Stimulated activated CD4-positive, alpha-beta T cell treated with anti-CD3 and anti-CD28 coated beads, TNF-alpha, amount 100 ng/mL, for 4 hours (primary cell): Measurements from ENCODE around the gene CNTFR.

ENCODE experiments used
- DNase-seq, 3 experiments: peaks; one replicate each; pipeline ENCODE4 v3.0.0-alpha.2; 2020; ENCODE audit warnings: low read depth in 3 of 3

Gene CNTFR

DNA sequence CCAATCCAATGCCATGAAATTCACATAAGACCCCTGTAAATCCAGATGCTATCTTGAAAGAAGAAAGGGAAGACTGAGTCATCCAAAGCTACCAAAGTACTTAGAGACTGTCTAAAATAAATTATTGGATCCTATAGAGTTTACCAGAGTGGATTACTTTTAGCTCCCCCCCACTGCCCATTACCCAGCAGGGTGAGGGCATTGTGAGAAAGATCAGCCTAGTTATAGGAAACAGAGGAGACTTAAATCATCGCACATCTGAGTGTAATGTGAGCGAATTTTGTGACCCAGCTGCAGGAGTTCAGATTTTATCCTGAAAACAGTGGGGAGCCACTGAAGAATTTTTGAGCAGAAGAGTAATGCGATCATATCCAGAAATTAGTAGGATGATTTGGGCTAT, 65.2 kb downstream of the CNTFR start:
- no peak for DNase-seq

DNA sequence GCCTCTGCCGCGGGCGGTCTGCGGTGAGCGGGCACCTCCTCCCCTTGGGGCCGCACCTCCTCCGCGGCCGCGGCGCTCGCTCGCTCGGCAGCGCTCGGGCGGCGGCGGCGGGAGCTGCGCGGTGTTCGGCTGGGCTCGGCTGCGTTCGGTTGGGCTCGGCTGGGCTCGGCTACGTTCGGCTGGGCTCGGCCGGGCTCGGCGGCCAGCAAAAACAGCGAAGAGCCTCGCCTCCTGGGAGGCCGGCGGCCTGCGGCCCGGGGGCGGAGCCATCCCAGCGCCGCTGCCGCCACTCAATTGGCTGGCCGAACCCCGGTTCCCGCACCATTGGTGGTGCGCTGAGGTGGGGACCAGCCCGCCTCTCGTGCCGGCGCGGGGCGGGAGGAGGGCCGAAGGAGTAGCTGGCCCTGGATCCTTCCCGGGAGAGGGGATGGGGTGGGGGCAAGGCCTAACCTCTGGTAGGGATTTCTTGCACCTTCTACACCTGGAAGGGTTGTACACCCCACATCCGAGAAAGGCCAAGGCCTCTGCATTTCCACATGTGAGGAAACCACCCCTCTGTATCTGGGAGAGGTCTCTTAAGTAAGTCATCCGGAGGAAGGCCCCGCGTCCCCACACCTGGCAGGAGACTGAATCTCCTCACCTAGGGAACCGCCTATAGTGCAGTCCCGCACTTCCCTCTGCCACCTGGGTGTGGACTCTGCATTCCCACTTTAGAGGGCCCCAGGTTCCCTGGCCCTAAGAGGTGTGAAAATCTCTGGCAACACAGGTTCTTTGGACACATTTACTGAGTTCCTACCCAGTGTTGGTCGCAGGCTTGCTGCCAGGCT, 66.3 kb downstream of the CNTFR start, which contains the start of gene ENHO:
Gene ENHO, minus strand, starts transcription at position 20 of the 827 bp plus-strand sequence. CDS start 1,295 bp downstream, outside the sequence.
- DNase-seq: peak; percentile 75 to 87 (median 80)

DNA sequence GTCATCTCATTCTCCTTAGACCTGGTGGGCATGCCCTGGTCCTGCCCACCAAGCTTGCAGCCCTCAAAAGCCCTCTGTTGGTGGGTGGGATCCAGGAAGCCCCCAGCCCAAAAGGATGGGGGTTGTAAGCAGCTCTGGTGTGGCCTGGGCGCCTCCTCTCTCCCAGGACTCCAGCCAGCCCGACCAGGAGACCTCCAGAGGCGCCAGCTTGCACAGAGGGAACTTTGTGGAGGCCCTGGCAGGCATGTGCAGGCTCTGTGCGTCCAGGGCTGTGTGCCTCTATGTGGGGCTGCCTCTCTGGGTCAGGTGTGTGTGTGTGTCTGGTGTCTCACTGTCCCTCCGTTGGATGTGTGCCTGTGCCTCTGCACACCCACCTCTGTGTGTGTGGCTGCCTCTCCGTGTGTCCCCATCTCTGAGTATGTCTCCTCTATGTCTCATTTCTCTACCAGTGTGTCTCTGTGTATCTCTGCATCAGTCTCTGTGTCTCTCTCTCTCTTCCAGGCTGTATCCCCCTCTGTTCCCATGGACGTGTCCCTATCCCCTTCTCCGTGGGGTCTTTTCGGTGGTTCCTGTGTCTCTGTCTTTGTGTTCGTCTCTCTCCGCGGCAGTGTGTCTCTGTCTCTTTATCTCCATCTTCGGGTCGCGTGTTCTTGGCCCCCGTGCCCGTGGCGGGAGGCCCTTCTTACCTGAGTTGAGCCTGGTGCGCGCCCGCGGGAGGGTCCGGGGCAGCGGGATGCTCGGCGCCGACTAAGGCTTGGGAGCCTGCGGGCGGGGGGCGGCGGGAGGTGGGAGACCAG, 67.2 kb downstream of the CNTFR start:
- DNase-seq: no peak

DNA sequence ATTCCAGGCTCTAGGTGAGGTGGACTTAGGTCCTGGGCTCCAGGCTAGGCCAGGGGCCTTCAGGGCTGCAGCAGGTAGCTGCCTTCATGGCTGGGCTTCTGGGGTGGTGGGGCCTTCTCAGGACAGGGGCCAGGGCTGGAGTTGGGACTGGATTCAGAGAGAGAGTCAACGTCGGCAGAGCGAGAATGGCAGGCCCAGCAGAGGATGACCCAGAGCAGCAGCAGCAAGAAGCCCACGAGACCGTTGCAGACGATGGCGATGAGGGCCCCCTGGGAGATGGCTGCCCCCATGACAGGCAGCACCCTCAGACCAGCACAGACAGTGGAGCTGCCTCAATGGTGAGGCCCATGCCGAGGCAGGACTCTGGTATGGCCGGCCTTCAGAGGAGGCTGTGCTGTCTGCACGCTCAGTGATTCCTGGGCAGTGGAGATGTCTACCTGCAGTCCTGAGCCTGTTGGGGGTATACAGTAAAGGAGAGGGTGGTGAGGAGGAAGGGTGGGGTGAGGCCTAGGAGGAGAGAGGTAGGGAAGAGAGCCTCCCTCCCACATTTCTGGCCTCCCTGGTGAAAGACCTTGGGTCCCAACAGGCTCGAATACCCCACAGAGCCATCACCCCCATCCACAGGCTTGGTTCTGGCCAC, 68.0 kb downstream of the CNTFR start:
- no peak for DNase-seq

DNA sequence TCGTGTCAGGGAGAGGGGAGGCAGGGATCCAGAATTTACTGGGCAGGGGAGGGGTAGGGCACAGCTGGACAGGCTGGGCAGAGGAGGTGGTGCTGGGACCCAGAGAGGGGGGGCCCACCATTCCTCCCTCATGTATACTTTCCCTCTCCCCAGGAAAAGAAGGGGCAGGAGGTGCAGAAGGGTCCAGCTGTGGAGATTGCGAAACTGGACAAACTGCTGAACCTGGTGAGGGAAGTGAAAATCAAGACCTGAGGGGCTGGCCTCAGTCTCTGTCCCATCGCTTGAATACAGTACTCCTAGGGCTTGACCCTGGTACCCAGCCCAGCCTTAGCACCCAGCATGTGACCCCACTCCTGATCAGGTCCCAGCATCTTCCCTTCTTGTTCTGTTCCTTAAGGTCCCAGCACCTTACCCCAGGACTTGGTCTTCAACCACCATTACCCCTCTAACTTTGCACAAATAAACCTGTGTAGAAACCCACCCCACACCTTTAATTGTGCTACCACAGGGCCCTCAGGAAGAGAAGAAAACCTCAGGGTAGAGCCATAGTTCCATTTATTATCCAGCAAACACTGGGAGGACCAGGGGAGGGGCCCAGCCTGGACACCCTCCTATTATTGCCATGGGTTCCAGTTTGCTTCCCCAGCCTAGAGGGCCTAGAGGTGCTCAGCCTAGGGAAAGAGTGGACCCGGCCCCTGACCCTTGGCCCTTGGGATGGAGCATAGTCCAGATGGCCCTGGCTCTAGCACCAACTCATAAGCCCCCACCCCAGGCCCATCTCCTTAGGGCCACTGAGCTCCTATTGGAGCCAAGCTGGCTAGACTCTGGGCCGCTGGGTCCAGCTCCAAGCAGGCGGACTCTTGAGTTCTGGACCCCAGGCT, 68.8 kb downstream of the CNTFR start:
- no peak for DNase-seq

DNA sequence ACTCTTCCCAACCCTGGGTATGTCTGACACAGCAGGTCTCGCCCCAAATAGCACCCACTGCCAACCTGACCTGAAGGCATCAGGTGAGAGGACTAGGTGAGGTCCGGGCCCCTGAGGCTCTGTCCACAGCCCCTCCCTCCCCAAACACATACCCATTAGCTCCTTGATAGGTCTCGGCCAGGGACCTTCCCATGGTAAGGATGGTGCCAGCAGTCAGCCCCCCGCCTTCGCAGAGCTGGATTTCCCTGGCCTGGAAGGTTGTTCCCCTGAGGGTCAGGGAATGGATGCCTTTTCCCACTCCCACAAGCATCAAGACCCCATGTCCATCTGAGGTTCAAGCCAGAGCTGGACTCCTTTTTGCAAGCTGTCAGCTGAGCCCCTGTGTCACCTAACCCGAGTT, 69.4 kb downstream of the CNTFR start:
- no peak for DNase-seq

DNA sequence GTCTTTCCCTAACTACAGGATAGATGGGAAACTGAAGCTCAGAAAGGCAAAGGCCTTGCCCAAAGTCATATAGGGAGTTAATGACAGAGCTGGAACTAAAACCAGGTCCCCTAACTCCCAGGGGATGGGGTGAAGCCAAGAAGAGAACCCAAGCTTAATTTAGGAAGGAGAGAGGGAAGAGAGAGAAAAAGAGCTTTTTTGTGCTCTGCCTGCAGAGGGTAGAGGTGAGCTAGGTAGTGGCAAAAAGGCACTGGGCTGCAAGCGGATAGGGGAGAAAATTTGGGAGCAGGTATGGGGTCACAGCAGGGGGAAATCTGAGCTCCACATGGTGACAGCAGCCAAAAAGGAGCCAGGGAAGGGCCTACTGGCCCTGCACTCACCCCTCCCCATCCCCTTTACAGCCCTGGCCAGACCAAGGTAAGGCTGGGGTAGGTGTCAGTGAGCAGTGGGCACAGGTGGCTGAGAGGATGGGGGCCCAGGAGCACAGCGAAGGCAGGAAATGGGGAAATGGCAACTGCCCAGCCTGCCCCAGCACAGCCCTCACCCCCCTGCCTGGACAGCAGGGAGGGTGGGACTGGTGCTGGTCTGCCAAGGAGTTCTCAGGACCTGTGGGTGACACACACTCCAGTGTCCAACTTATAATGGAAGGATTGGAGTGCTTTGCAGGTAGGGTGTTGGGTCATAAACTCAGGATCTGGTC, 70.1 kb downstream of the CNTFR start:
- no peak for DNase-seq

DNA sequence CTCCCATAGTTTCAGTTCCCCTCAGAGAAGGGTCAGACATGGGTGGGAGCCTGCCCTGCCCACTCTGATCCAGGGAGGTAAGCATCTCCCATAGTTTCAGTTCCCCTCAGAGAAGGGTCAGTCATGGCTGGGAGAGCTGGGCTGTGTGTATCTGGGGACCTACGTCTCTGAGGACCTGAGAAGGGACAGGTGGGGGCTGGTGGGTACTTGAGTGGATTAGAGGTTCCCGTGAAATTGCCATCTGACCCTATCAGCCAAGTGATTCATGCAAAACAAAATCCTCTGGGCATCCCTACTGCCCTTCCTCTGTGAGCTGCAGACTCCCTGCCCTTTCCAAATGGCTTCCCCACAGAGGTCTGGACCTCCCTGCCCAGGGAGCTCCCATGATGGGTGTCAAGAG, 70.6 kb downstream of the CNTFR start:
- no peak for DNase-seq

DNA sequence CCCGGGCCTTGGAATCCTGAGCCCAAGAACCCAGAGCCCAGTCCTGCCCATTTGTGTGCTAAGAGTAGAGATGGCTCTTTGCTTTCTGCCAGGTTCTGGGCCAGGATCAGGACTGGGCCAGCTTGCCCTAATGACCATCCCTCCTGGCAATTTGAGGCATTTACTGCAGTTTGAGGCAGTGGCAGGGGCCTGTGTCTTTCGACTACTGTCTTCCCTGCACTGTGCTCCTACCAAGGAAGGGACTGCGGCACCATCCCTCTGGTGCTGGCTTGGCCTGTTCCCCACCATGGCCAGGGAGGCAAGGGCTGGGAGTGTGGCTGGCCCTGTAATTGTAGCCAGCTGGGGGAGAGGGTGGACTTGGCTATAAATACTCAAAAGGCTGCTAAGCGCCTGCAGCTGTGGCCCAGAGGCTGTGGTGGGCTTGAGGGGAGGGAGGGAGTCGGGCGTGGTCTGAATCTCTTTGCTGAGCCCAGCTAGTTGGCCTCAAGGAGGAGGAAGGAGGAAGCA, 71.4 kb downstream of the CNTFR start:
- DNase-seq: no peak

DNA sequence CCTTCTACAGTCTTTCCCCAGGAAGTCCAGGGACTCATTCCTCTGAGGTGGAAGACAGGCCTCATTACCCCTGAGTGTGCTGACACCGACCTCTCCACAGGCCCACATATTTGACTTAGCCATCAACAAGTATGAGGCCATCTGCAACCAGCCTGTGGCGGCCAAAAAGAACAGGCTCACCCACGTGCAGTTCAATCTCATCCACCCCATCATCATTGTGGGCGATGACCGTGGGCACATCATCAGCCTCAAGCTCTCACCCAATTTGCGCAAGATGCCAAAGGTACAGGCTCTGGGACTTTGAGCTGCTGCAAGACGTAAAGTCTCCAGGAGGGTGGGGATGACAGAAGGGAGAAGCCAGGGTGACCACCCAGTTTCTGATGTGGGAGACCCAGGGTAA, 72.3 kb downstream of the CNTFR start:
- DNase-seq: no peak

DNA sequence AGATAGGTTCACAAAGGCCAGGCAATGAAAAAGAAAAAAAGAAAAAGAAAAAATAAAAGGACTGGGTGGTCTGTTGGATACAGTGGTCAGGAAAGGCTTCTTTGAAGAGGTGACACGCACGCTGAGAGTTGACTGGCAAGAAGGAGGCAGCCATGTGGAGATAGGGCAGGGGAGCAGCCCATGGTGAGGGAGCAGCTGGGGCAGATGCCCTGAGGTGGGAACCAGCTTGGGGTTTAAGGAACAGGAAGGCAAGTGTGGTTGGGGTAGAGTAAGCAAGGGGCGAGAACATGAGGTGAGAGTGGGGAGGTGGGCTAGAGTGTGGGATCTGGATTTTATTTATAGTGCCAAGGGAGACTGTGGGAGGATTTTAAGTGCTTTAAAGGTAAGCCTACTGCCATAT, 73.6 kb downstream of the CNTFR start:
- no peak for DNase-seq

DNA sequence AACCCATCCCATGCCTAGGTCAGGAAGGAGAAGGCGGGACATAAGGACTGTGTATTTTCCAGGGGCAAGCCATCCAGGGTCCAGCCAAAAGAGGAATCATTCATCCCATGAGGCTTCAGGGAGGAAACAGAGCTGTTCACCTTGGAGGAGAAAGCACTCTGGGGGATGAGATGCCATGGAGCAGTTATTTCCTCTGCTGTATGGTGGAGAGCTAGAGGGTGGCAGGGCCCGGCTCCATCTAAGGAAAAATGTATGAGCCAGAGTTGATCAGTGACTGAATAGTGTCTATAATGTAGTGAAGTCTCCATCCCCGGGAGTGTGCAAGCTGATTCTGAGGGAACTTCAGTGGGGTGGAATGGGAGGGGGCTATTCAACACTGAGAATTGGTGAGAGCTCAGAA, 74.7 kb downstream of the CNTFR start:
- no peak for DNase-seq

DNA sequence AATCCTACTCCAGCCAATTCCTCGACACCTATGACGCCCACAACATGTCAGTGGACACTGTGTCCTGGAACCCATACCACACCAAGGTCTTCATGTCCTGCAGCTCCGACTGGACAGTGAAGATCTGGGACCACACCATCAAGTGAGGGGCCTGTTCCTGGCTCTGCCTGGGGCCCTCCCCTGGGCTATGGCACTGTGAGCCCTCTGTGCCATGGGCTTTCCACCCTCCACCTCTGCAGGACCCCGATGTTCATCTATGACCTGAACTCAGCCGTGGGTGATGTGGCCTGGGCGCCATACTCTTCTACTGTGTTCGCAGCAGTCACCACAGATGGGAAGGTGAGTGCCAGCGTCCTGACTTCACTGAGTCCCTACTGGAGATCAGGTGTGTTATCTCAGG, 75.1 kb downstream of the CNTFR start:
- DNase-seq: no peak

DNA sequence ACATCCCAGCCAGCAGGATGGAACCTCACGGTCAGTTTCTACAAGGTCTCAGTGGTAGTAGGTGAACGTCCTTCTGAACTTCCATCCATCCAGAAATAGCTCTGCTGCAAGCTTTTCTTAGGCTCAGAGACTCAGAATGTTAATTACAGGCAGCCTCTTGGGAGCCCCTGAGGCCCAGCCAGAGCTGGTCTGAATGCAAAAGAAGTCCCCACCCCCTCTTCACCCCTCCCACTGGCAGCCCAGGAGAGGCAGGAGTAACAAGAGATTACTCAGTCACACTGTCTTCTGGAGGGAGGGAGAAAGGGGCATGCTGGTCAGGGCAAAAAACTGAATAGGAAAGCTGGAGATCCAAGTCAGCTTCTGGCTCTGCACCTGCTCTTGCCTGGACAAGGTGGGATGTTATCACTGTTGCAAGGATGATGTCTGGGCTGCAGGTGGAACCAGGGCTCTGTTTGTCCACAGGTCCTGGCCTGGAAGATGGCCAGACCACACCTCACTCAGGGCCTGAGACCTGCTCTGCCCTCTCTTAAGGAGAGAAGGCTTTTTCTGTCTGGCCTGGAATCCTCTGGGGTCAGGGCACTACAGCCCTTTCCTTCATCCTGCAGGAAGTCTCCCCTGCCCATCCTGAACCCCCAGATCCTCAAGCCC, 75.8 kb downstream of the CNTFR start:
- DNase-seq: no peak

DNA sequence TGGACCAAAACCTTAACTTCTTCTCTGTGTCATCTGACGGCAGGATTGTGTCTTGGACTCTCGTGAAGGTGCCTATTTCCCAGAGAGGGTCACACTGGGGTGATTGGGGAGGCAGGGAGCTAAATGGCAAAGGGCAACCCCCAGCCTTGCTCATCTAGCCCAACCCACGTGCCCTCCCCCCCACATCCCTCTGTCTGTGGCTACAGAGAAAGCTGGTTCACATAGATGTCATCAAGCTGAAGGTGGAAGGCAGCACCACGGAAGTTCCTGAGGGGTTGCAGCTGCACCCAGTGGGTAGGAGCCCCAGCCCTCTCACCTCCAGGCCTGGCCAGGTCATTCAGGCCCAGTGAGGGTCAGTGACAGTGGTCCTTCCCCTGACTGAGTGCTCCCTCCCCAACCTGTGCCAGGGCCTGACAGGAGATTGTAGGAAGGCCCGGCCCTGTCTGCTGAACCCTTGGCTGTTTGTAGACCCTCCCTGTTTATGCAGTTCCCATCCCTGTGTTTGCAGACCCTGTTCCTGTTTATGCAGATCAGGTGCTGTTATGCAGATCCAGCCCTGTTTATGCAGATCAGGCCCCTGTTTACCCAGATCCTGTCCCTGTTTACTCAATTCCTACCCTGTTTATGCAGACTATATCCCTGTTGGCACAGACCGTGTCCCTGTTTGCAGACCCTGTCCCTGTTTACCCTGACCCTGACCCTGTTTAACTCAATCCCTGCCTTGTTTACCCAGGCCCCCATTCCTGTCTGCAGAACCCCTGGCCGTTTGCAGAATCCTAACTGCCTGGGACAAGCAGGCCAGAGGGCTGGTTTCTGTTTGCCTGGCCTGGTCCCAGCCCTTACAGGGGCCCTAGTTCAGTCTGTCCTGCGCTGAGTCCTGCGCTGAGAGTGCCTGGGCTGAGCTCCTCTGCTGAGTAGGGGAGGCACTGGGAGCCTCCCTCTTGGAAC, 77.1 kb downstream of the CNTFR start:
- DNase-seq: no peak

DNA sequence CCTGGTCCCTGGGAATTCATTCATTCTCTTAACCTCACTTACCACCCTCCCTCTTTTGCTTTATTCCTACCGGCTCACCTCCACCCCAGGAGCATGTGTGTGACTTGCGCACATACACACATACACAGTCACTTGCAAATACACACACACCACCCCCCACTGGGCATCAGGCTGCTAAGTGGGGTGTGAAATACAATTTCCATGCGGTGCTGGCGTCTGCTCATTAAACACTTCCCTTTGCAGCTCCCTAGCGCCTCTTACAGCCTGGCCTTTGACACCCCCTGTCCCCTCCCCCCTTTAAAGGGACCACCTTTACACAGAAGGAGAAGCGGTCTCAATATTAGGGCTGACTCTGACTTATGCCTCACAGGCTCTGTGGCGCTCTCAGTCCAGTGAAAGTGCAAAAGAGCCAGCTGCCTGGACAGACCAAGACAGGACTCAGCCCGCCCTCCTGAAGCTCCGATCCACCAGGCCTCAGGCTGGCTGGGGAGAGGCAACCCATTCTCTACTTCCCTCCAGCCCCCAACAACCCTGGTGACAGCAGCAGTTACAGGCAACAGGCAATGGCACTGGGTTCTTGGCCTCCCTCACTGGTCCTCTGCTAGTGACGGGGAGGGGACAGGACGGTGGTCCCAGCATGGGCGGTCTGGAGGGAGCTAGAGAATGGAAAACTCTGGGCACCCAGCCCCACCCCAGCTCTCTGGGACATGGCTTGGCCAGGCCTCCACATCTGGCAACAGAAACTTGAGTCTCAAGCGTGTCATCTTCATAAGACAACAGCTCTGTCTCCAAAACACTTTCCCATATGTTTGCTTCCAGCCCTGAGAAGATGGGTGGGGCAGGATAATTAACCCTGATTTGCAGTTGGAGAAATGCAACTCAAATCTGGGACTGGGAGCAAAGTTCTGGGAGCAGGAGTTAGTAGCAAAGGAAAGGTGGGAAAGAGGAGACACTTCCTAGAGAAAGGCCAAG, 78.7 kb downstream of the CNTFR start:
- no peak for DNase-seq

DNA sequence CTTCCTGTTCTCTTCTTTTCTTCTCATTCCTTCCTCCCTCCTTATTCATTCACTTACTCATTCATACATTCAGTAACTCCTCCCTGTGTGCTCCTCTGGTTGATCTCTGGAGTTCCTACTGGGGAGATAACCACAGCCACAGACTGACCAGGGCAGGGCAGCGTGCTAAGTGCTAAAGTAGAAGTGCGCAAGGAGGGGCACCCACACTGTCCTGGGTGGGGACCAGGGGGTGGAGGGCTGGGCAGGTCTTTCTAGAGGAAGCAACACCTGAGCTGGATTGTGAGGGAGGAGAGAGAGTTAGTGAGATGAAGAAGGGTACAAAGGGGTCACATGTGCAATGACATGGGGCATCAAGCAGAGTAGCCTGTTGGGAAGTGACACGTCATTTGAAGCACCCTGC, 80.6 kb downstream of the CNTFR start:
- no peak for DNase-seq

DNA sequence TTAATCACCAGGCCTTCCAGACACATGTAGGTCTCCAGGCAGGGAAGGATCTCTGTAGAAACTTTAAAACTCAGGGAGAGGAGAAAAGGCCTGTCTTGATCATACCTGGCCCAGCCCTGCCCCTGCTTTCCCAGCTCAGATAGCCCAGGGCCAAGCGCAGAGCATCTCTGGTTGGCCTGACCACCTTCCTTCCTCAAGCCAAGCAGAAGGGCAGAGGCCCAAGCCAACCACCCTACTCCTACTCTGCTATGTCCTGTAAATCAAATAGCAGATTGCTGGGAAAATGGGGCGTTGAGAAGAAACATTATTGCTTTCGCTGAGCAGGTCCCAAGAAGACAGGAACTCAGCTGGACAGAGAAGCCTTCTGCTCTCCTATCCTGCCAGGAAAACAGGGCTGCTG, 81.1 kb downstream of the CNTFR start:
- DNase-seq: no peak
